ENCODE data around the gene NOBOX. TPM values are rescaled to one million over a fixed set of nuclear protein-coding genes. Genes with fewer than 3 reads are reported as not detected.

Gene NOBOX
- total RNA-seq, 2 experiments from 2014 or later: not detected

DNA sequence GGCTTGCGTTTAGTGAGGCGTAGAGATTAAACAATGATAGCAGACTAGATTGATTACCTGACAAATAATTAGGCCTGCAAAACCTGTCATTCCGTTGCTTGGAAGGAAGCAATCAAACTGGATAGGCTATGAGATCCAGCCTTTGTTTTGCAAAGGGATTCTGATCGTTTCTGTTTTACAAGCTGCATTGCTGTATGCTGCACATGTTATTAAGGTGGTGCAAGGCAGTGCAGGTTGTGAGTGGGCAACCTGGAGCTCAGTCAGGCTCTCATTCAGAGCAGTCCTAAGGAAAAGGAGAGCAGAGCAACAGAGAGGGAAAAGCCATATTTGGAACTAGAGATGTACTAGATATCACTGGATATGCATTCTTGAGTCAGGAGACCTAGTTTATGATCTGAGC, 6.9 kb upstream of the NOBOX start:
- Mint-ChIP-seq H3K27me3 (peaks cover 18% of the 10 kb centered on the region), H3K4me1 (ENCODE audit: low read depth) (no peaks in the 10 kb centered on the region), H3K4me3 (no peak overlapping the region), H3K9me3 (no peaks in the 10 kb centered on the region), H3K27ac (no peak overlapping the region), H3K36me3 (no peaks in the 10 kb centered on the region)
- POLR2A ChIA-PET: no interaction called here
- intact Hi-C loops (cut with micrococcal nuclease): no loop called here
- CTCF ChIA-PET: no interaction called here
- DNase-seq: no peak

DNA sequence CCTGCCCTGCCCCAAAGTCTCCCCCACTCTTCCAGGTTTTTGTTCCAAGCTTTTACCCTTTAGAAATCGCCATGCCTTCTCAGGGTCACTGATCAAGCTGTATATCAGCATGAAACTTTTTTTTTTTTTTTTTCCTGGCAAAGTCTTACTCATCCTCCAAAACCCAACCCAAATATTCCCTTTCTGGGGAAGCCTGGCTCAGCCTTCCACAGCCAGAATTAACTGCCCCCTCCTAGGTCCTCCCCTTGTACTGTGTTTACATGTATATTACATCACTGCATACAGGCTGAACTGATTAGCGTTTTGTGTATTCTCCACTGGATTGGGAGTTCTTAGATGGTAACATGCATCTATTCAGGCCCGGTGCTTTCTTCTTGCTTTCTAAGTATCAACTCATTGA, 4.6 kb upstream of the NOBOX start:
- no peaks in the 10 kb centered on the region for H3K9me3 Mint-ChIP-seq
- no peak overlapping the region for H3K27ac Mint-ChIP-seq
- peaks cover 11% of the 10 kb centered on the region for H3K27me3 Mint-ChIP-seq
- no peak overlapping the region for H3K4me3 Mint-ChIP-seq
- intact Hi-C loops (cut with micrococcal nuclease): no loop called here
- POLR2A ChIA-PET: no interaction called here
- H3K36me3 Mint-ChIP-seq: no peaks in the 10 kb centered on the region
- no peak for DNase-seq
- no peaks in the 10 kb centered on the region for H3K4me1 Mint-ChIP-seq (ENCODE audit: low read depth)
- CTCF ChIA-PET: no interaction called here

DNA sequence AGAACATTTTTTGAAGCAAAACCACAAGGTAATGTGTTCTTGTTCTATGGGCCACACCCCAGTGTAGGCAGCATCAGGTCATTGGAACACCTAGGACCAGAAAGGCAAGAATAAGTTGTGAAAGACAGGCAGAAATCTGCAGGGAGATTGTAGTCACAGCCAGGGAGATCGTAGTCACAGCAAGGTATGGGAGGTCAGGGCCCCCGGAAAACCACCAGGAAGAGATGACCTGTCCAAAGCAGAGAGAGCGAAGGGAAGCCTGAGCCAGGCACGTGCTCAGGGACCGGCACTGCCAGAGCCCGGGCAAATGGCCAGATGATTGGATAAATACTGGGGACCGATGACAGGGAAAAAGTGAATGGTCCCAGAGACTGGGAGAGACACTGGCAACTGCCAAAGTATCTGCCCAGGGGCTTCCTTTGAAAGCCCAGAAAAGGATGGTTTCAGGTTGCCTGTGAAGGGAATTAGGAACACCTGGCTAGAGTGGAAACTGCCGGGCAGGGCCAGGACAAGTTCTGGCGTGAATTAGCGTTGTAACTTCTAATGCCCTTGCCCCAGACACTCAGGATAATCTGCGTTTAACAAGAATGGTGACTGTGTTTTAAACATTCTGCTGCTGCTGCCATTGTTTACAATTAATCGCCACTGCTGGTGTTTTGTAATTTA, 3.9 kb upstream of the NOBOX start:
- H3K4me3 Mint-ChIP-seq: no peak overlapping the region

DNA sequence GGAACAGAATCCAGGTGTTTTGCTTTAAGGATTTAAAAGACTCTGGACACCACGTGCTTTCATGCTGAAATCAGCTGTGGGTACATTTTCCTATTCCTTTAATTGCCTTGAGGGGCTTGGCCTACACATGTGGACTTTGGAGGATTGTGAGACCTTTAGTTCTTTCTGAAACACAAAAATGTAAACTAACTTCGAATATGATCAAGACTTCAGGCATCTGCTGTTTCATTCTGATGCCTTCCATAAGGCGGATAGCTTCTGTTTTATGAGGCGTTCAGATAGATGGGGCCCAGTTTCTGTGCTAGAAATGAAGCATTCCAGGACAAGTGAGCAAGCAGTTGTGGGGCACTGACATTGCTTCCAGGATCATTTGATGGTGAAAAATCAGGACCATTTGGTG, 1.5 kb upstream of the NOBOX start:
- POLR2A ChIA-PET: no interaction called here
- no peaks in the 10 kb centered on the region for H3K9me3 Mint-ChIP-seq
- H3K27ac Mint-ChIP-seq: no peak overlapping the region
- H3K4me1 Mint-ChIP-seq (ENCODE audit: low read depth): no peaks in the 10 kb centered on the region
- intact Hi-C loops (cut with micrococcal nuclease): no loop called here
- no peak overlapping the region for H3K4me3 Mint-ChIP-seq
- DNase-seq: no peak
- CTCF ChIA-PET: no interaction called here
- peaks cover 8% of the 10 kb centered on the region for H3K27me3 Mint-ChIP-seq
- no peaks in the 10 kb centered on the region for H3K36me3 Mint-ChIP-seq

More for the DNA sequence above, 3.9 kb upstream of the NOBOX start:
- no peaks in the 10 kb centered on the region for H3K9me3 Mint-ChIP-seq
- ChIA-PET POLR2A (no interaction called here), CTCF (no interaction called here)
- peaks cover 11% of the 10 kb centered on the region for H3K27me3 Mint-ChIP-seq
- DNase-seq: no peak
- H3K4me1 Mint-ChIP-seq (ENCODE audit: low read depth): no peaks in the 10 kb centered on the region
- no peak overlapping the region for H3K27ac Mint-ChIP-seq
- intact Hi-C loops (cut with micrococcal nuclease): no loop called here
- no peaks in the 10 kb centered on the region for H3K36me3 Mint-ChIP-seq

DNA sequence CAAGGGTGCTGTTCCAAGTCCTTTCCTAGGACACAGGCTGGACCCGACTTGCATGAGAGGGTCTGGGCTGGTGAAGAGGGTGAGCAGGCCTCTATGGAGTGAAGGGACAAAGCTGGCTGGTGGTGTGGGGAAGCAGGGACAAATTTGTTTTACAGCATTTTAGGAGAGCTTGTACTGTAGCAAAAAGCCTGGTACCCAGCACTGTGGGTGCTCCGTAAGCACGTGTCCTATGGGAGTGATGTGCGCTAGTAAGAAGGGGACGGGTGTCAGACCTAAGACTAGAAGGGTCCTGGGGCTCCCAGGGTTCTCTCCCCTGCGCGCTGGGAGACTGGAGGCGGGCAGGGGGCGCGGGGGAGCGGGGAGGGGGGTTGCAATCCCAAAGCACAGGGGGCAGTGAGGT, 391 bp downstream of the NOBOX start:
- ChIA-PET CTCF (no interaction called here), POLR2A (no interaction called here)
- H3K36me3 Mint-ChIP-seq: no peaks in the 10 kb centered on the region

DNA sequence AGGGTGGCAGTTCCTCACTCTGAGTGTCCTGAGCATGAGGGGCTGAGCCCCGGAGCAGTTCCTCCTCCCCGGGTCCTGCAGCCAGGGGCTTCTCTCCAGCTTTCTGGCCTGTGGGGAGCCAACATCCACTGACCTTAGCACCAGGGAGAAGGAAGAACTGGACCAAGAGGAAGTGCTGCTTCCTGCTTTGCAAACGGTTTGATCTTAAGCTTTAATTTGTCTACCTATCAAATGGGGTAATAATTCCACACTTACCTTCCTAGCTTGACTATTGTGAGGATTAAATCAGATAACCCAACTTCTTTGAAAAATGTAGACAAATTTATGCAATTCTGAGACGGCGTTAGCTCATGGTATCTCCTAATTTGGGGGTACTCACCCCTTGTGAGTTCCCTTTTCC, 2.0 kb downstream of the NOBOX start:
- intact Hi-C loops (cut with micrococcal nuclease): no loop called here
- H3K4me1 Mint-ChIP-seq (ENCODE audit: low read depth): no peaks in the 10 kb centered on the region
- ChIA-PET CTCF (interaction anchor here (1.3 kb wide), 1 partner anchor 10 kb away, joined by 5 read pairs; no protein-coding TSS in a partner anchor), POLR2A (no interaction called here)
- no peak for DNase-seq
- H3K27me3 Mint-ChIP-seq: peaks cover 1% of the 10 kb centered on the region
- no peak overlapping the region for H3K27ac Mint-ChIP-seq
- H3K9me3 Mint-ChIP-seq: no peaks in the 10 kb centered on the region
- H3K4me3 Mint-ChIP-seq: no peak overlapping the region
- H3K36me3 Mint-ChIP-seq: no peaks in the 10 kb centered on the region

More for the DNA sequence above, 391 bp downstream of the NOBOX start:
- Mint-ChIP-seq H3K4me1 (ENCODE audit: low read depth) (no peaks in the 10 kb centered on the region), H3K27ac (no peak overlapping the region), H3K27me3 (peaks cover 1% of the 10 kb centered on the region), H3K9me3 (no peaks in the 10 kb centered on the region), H3K4me3 (no peak overlapping the region)
- intact Hi-C loops (cut with micrococcal nuclease): no loop called here
- DNase-seq: no peak

DNA sequence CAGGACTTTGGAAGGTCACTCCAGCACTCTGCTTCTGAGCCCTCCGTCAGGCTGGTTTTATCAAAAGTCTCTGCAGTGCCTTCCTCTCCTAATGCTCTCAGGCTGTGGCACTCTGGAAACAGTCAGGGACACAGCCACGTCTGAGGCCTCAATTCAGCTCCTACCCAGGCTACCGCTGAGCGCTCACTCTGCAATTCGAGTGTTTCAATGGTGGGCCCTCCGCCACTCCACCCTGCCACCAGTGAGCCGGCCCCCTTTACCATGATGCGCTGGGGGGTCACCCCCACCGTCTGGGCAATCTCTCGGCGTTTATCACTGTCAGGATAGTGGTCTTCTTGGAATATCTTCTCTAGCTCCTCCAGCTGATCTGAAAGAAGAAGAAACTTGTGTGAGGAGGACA, 3.5 kb downstream of the NOBOX start:
- ChIA-PET CTCF (no interaction called here), POLR2A (no interaction called here)
- H3K27ac Mint-ChIP-seq: no peak overlapping the region

DNA sequence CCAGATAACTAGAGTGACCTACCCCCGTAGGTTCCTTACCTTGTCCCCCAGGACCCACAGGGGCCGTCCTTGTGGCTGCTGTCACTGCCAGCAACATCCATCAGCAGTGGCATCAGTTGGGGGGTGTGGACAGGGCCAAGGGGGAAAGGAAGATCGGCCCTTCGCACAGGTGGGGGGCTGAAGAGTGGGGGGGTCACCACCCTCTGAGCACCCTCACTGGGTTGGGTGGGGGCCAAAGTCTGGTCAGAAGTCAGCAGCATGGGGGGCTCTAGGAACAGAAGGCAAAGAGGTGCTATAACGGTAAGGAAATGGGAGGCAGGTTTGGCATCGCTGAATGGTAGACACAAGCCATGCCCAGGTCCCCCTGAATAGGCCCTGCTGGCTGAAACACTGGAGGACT, 4.6 kb downstream of the NOBOX start:
- CTCF ChIA-PET: no interaction called here
- no peak for DNase-seq
- intact Hi-C loops (cut with micrococcal nuclease): no loop called here
- Mint-ChIP-seq H3K27ac (no peak overlapping the region), H3K4me1 (ENCODE audit: low read depth) (no peaks in the 10 kb centered on the region), H3K36me3 (no peaks in the 10 kb centered on the region), H3K27me3 (peaks cover 1% of the 10 kb centered on the region), H3K4me3 (no peak overlapping the region), H3K9me3 (no peaks in the 10 kb centered on the region)
- POLR2A ChIA-PET: no interaction called here

More for the DNA sequence above, 3.5 kb downstream of the NOBOX start:
- no peaks in the 10 kb centered on the region for H3K4me1 Mint-ChIP-seq (ENCODE audit: low read depth)
- no peak for DNase-seq
- peaks cover 1% of the 10 kb centered on the region for H3K27me3 Mint-ChIP-seq
- no peak overlapping the region for H3K4me3 Mint-ChIP-seq
- intact Hi-C loops (cut with micrococcal nuclease): no loop called here
- no peaks in the 10 kb centered on the region for H3K36me3 Mint-ChIP-seq
- no peaks in the 10 kb centered on the region for H3K9me3 Mint-ChIP-seq

DNA sequence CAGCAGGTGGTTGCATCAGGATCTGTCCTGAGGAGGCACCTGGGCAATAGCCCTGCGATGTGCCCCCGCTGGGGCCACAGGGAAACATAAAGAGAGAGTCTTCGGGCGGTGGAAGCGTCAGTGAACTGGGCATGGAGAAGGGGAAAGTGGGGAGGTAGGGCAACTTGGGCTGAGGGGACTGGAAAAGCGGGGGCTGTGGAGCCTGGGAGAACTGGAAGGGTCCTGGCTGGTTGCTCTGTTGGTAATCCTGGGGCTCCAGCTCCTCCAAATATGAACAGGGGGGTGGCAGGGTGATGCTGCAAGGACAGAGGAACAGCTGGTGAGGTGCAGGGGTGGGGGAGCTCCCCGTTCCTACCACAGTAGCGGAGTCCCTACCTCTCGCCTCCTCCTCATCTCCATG, 5.2 kb downstream of the NOBOX start:
- H3K36me3 Mint-ChIP-seq: no peaks in the 10 kb centered on the region
- H3K4me3 Mint-ChIP-seq: no peak overlapping the region
- POLR2A ChIA-PET: no interaction called here
- CTCF ChIA-PET: no interaction called here
- no peak overlapping the region for H3K27ac Mint-ChIP-seq
- no peak for DNase-seq
- H3K4me1 Mint-ChIP-seq (ENCODE audit: low read depth): no peaks in the 10 kb centered on the region
- intact Hi-C loops (cut with micrococcal nuclease): no loop called here
- no peaks in the 10 kb centered on the region for H3K9me3 Mint-ChIP-seq
- H3K27me3 Mint-ChIP-seq: peaks cover 1% of the 10 kb centered on the region

DNA sequence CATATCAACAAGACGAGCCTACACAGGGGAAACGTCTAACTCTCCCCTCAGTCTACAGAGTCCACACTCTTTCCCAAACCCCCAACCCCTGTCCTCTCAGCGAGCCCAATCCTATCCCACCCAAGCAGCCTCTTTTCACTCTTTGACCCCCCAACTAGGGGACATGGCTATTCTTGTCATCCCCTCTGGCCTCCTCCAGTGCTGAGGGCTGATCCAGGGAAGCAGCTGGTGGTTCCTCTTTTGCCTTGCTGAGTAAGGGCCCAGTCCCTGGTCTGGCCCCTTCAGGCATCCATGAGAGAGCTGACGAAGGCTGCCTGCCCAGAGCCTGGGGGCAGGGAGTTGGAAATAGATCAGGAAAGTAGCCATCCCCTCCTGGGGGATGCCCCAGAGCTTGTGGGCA, 6.4 kb downstream of the NOBOX start:
- Mint-ChIP-seq H3K27me3 (no peaks in the 10 kb centered on the region), H3K36me3 (no peaks in the 10 kb centered on the region), H3K4me1 (ENCODE audit: low read depth) (no peaks in the 10 kb centered on the region), H3K4me3 (no peak overlapping the region), H3K27ac (no peak overlapping the region), H3K9me3 (no peaks in the 10 kb centered on the region)
- DNase-seq: no peak
- intact Hi-C loops (cut with micrococcal nuclease): no loop called here
- POLR2A ChIA-PET: no interaction called here
- CTCF ChIA-PET: no interaction called here

DNA sequence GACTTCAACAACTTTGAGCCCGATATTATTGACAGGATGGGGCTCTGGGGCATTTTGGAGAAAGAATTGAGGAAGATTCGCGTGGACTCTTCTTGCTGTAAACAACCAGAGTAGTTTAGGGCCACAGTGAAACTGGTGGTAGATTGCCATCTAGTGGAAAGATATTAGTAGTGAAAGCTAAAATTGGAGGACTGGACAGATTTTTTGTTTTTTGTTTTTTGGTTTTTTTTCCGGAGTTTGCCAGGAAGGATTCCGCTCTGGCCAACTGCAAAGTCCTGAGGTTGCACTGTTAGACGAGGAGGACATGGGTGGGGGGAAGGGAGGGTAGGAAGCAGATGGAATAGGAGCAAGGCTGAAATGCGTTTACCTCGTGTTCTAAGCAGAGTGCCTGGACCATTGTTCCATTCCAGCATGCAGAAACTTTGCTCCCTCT, 11.7 kb downstream of the NOBOX start:
- Mint-ChIP-seq H3K27ac (no peak overlapping the region), H3K36me3 (no peaks in the 10 kb centered on the region), H3K4me3 (peak overlapping the region; percentile 38), H3K9me3 (no peaks in the 10 kb centered on the region), H3K27me3 (no peaks in the 10 kb centered on the region), H3K4me1 (ENCODE audit: low read depth) (peaks cover 2% of the 10 kb centered on the region)
- intact Hi-C loops (cut with micrococcal nuclease): no loop called here
- ChIA-PET POLR2A (no interaction called here), CTCF (interaction anchor here (1.2 to 2.5 kb wide), 3 partner anchors 10 to 214 kb away, joined by 4 to 13 read pairs (median 5); no protein-coding TSS in a partner anchor)
- DNase-seq: no peak

DNA sequence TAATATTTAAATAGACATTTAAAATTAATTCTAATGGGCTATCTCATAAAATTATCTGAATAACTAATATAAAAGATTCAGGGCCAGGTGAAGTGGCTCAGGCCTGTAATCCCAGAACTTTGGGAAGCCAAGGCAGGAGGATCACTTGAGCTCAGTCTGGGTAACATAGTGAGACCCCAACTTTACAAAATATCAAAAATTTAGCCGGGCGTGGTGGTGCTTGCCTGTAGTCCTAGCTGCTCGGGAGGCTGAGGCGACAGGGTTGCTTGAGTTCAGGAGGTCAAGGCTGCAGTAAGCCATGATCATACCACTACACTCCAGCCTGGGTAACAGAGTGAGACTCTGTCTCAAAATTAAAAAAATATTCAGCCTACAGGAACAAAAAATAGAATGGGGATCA, 12.5 kb downstream of the NOBOX start:
- H3K36me3 Mint-ChIP-seq: no peaks in the 10 kb centered on the region
- H3K9me3 Mint-ChIP-seq: no peaks in the 10 kb centered on the region
- no peak overlapping the region for H3K4me3 Mint-ChIP-seq
- H3K27ac Mint-ChIP-seq: no peak overlapping the region
- ChIA-PET POLR2A (no interaction called here), CTCF (interaction anchor here (1.2 to 2.5 kb wide), 3 partner anchors 11 to 213 kb away, joined by 4 to 13 read pairs (median 5); no protein-coding TSS in a partner anchor)
- peaks cover 7% of the 10 kb centered on the region for H3K4me1 Mint-ChIP-seq (ENCODE audit: low read depth)
- intact Hi-C loops (cut with micrococcal nuclease): no loop called here
- no peaks in the 10 kb centered on the region for H3K27me3 Mint-ChIP-seq
- DNase-seq: no peak

DNA sequence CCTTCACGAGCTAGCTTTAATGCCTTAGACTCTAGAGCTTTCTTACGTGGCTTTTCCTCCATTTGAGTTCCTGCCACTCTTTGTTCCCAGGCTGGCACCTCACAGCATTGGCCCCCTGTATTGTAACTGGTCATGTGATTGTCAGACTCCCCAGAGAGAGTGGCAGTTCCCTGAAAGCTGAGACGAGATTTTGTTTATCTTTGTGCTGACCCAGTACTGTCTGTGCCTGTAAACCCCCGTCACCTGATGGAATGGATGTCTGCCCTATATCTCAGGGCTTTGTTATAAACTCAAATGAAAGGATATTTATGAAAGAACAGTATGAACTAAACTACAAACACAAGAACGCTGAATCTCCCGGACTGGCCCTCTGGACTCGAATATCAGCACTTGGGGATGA, 13.0 kb downstream of the NOBOX start:
- Mint-ChIP-seq H3K4me3 (no peak overlapping the region), H3K27ac (no peak overlapping the region), H3K4me1 (ENCODE audit: low read depth) (peaks cover 7% of the 10 kb centered on the region), H3K27me3 (no peaks in the 10 kb centered on the region), H3K9me3 (no peaks in the 10 kb centered on the region), H3K36me3 (no peaks in the 10 kb centered on the region)
- intact Hi-C loops (cut with micrococcal nuclease): no loop called here
- POLR2A ChIA-PET: no interaction called here
- DNase-seq: no peak
- CTCF ChIA-PET: interaction anchor here (2.5 kb wide), 1 partner anchor 213 kb away, joined by 13 read pairs; no protein-coding TSS in a partner anchor
